Vagina (tissue), 2 donors: Measurements from ENCODE around the gene NISCH. TPM values are rescaled to one million over a fixed set of nuclear protein-coding genes. Genes with fewer than 3 reads are reported as not detected.

Experiments used
- DNase-seq, 2 donors: peaks; one replicate each; pipeline ENCODE4 v3.0.0-alpha.2; 2017; ENCODE audit errors: extremely low spot score in 2 of 2
- H3K27ac ChIP-seq: fragments of 200-600 bp; sonication (generic); one replicate; pipeline ENCODE4 v1.5.1; 2019
- H3K27me3 ChIP-seq: fragments of 200-600 bp; sonication (generic); one replicate; pipeline ENCODE4 v1.5.1; 2019
- H3K36me3 ChIP-seq, 2 donors: fragments of 200-600 bp; sonication (generic); one replicate each; pipeline ENCODE4 v1.5.1; 2017 to 2019
- H3K4me1 ChIP-seq: fragments of 200-600 bp; sonication (generic); one replicate; pipeline ENCODE4 v1.5.1; 2019
- H3K4me3 ChIP-seq, 2 donors: fragments of 200-600 bp; sonication (generic); 1 replicate in 1 of 2; 2 replicates in 1 of 2; pipeline ENCODE4 v1.5.1; 2016 to 2019
- H3K9me3 ChIP-seq: fragments of 200-600 bp; sonication (generic); one replicate; pipeline ENCODE4 v1.5.1; 2019
- CTCF ChIP-seq, 3 experiments: fragments of 450-650 bp in 2 of 3; fragments of 200-600 bp in 1 of 3; sonication (generic) in 1 of 3; IDR thresholded peaks; one replicate each; pipeline ENCODE4 v1.5.1; 2017 to 2019; ENCODE audit warnings: antibody characterized with exemption in 3 of 3, mild to moderate bottlenecking in 2 of 3, moderate library complexity in 2 of 3
- POLR2A ChIP-seq, 2 donors: fragments of 450-650 bp; IDR thresholded peaks; one replicate each; pipeline ENCODE4 v1.6.1; 2017; ENCODE audit warnings: antibody characterized with exemption in 2 of 2, mild to moderate bottlenecking in 2 of 2, moderate library complexity in 2 of 2
- POLR2AphosphoS5 ChIP-seq, 2 donors: sonication (generic); formaldehyde crosslinking; IDR thresholded peaks; one replicate each; pipeline ENCODE4 v1.9.0; 2017; ENCODE audit warnings: antibody characterized with exemption in 2 of 2, mild to moderate bottlenecking in 2 of 2, low read depth in 1 of 2; ENCODE audit not compliant: insufficient read depth in 1 of 2
- intact Hi-C: fragments of 100-400 bp; cut with DNase I; formaldehyde crosslinking; loops from one replicate; pipeline ENCODE4 v1.15.1; 2023
- total RNA-seq: library from RNA; depleted of rRNA; stranded (reverse); fragments of >200 nt; gene quantifications from one replicate; pipeline ENCODE4 v1.2.3, GENCODE V29; 2016

NISCH gene
- total RNA-seq, 1 donor from 2014 or later: 103 TPM

DNA sequence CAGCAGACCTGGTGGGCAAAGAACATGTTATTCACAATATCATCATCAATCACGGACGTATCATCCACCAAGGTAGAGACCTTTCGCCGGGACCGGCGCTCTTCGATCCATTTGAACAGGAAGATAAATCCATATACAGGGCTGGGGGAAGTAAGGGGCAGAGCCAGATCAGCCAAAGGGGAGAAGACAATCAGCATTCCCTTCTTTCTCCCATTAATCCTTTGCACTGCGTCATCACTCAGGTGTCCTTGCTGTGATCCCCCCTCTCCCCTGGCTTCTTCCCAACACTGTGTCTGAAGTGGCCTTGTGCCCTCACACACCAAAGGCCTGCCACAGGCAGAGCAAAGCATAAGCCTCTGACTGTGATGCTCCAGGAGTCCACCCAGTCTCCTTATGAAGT lies 46.9 kb upstream of the NISCH start:
- TF ChIP-seq POLR2A (IDR thresholded peaks at IDR 0.05): no peak
- TF ChIP-seq POLR2AphosphoS5 (IDR thresholded peaks at IDR 0.05; ENCODE audit: insufficient read depth in 1 of 2, low read depth in 1 of 2): no peak
- no peak for TF ChIP-seq CTCF (IDR thresholded peaks at IDR 0.05)
- H3K27me3 ChIP-seq: no peaks in the 10 kb centered on the region
- no peak for DNase-seq
- peak overlapping the region; percentile 97 for H3K27ac ChIP-seq
- H3K4me1 ChIP-seq: peaks cover 68% of the 10 kb centered on the region
- peaks cover 0 to 41% of the 10 kb centered on the region in 2 donors for H3K36me3 ChIP-seq
- H3K4me3 ChIP-seq: peak overlapping the region in 1 of 2 donors; percentile 93
- no peaks in the 10 kb centered on the region for H3K9me3 ChIP-seq
- intact Hi-C loops: no loop called here

GRCh38 chr3:52415800-52416199 lies 39.6 kb upstream of the NISCH start:
- Histone ChIP-seq H3K4me1 (peaks cover 26% of the 10 kb centered on the region), H3K4me3 (no peak overlapping the region), H3K27ac (no peak overlapping the region), H3K27me3 (no peaks in the 10 kb centered on the region), H3K36me3 (no peaks in the 10 kb centered on the region), H3K9me3 (no peaks in the 10 kb centered on the region)
- TF ChIP-seq CTCF (IDR thresholded peaks at IDR 0.05): no peak
- TF ChIP-seq POLR2A (IDR thresholded peaks at IDR 0.05): no peak
- no peak for TF ChIP-seq POLR2AphosphoS5 (IDR thresholded peaks at IDR 0.05; ENCODE audit: insufficient read depth in 1 of 2, low read depth in 1 of 2)
- no peak for DNase-seq
- intact Hi-C loops: no loop called here

- H3K27ac ChIP-seq: no peak overlapping the region
- no peaks in the 10 kb centered on the region for H3K4me1 ChIP-seq
- DNase-seq: no peak
- H3K36me3 ChIP-seq: no peaks in the 10 kb centered on the region
- no peak for TF ChIP-seq CTCF (IDR thresholded peaks at IDR 0.05)
- no peak for TF ChIP-seq POLR2A (IDR thresholded peaks at IDR 0.05)
- no peak for TF ChIP-seq POLR2AphosphoS5 (IDR thresholded peaks at IDR 0.05; ENCODE audit: insufficient read depth in 1 of 2, low read depth in 1 of 2)
- intact Hi-C loops: loop anchor here (10.0 kb wide), 1 partner anchor 104 kb away; no protein-coding TSS in a partner anchor
- H3K4me3 ChIP-seq: no peak overlapping the region
- no peaks in the 10 kb centered on the region for H3K27me3 ChIP-seq
- no peaks in the 10 kb centered on the region for H3K9me3 ChIP-seq
Observed at GRCh38 chr3:52420388-52420787, 35.0 kb upstream of the NISCH start.

- intact Hi-C loops: loop anchor here (10.0 kb wide), 1 partner anchor 102 kb away; no protein-coding TSS in a partner anchor
Observed at GRCh38 chr3:52422669-52423068, 32.7 kb upstream of the NISCH start.

More at GRCh38 chr3:52422669-52423068, 32.7 kb upstream of the NISCH start:
- Histone ChIP-seq H3K4me3 (no peak overlapping the region), H3K4me1 (no peaks in the 10 kb centered on the region), H3K9me3 (no peaks in the 10 kb centered on the region), H3K27ac (no peak overlapping the region), H3K36me3 (no peaks in the 10 kb centered on the region), H3K27me3 (no peaks in the 10 kb centered on the region)
- TF ChIP-seq CTCF (IDR thresholded peaks at IDR 0.05) (no peak), POLR2AphosphoS5 (IDR thresholded peaks at IDR 0.05; ENCODE audit: insufficient read depth in 1 of 2, low read depth in 1 of 2) (no peak), POLR2A (IDR thresholded peaks at IDR 0.05) (no peak)
- DNase-seq: no peak
